ENCODE measurements around the gene BACH2.
"Not testable (repeated sequence)": the region's sequence is repeated elsewhere in the genome, so short reads cannot be mapped to it uniquely, and the experiment has no call there.

The BACH2 gene

DNA sequence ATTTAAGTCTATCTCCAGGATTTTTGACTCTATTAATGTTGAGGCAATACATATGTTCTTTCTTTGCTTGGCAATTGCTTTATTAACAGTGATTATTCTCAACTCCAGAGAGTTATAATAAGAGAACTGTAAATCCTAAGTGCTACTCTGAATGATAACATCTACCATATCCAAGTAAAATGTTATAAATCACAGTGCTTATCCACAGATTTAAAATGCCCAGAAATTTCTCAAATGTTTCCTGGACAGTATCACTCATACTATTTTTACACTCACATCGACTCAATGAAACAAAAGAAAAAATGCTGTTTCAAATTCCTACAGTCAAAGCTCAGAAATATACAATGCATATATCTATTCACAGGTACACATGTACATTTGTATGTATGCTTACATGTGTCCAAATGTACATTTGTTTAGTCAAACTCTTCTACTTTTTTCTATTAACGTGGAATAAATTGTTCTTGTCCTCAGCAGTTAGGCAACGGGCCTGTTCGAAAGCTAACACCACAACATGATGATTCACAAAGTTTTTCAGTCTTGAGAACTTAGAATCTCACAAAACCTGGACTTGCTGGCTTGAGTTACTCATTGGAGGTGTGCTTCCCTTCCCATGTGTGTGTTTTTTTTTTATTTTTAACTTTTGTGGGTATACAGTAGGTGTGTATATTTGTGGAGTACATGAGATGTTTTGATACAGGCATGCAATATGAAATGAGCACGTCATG lies 209.4 kb downstream of the BACH2 start:
- no peak for DNase-seq

DNA sequence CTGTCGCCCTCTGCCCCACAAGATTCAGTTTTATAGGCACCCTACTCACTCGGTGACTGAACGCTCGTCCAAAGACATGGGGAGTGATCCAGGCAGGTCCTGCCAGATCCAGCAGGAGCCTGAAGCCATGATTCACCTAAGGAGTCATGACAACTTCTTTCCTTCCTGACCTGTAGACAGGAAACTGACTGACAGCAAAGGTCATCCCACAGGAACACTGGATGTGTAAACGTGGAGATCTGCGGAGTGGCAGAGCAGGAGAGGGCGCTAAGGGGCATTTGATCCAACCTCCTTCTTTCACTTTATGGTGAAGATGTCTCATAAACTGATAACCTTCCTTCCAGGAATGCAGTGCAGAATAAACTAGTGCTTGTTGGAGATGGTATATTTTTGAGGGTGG lies 210.1 kb downstream of the BACH2 start:
- no peak for DNase-seq

DNA sequence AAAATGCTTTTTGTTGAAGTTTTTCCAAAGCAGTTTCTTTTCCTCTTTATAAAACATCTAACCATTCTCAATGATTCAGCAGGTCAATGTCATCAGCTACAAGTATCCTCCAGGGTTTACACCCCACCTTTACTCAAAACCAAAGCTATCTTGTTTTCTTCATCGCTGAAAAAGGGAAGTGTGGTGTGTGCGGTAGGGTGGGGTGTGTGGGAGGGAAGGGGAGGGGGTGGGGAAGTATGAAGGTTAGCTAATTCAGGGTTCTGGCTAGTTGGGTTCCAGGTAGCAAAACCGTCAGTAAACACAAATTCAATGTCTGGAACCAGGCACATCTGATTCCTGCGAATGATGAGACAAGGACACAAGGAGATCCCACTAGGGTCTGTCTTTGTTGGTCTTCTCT lies 212.8 kb downstream of the BACH2 start:
- peak; percentile 65 for DNase-seq

DNA sequence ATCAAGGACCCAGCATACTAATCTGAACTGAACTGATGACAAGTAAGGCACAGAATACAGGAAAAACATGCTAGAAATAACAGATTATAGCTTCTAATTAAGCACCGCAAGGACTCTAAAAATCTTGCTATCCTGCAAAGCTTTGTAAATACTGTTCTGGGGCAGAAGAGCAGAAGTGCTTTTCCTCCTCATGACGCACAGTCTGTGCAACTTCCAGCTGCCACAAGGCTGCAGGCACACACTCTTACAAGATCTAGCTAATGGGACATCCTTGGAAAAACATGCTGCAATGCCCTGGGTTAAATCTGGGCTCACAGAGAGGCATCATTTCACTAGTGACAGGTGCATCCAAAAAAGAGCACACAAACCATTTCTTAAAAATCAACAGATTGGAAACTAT lies 213.8 kb downstream of the BACH2 start:
- no peak for DNase-seq

DNA sequence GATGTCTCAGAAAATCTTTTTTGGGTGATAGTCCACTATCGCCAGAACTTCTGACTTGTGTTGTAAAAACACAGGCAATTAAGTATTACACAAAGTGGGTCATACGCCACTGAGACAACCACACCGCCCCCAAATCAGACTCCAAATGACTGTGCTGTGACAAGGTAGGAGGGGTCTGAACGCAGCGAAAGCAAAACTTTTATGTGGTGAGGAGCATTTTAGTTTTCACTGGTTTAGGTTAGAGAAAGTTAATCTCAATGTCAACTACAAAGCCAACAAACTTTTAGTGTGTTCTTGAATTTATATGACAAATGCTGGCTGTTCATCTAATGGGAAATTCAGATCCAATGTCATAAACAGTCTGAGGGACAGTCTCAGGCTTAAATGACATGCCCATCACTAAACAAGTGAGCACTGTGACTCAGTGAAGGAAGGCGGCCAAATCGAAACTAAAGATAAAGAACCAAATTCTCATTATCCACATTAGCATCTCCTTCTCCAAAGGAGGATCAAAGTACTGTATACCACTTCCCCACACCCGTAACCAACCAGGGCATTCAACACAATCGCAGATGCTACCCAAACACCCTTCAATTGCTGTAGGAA lies 215.7 kb downstream of the BACH2 start:
- peak; percentile 73 for DNase-seq

DNA sequence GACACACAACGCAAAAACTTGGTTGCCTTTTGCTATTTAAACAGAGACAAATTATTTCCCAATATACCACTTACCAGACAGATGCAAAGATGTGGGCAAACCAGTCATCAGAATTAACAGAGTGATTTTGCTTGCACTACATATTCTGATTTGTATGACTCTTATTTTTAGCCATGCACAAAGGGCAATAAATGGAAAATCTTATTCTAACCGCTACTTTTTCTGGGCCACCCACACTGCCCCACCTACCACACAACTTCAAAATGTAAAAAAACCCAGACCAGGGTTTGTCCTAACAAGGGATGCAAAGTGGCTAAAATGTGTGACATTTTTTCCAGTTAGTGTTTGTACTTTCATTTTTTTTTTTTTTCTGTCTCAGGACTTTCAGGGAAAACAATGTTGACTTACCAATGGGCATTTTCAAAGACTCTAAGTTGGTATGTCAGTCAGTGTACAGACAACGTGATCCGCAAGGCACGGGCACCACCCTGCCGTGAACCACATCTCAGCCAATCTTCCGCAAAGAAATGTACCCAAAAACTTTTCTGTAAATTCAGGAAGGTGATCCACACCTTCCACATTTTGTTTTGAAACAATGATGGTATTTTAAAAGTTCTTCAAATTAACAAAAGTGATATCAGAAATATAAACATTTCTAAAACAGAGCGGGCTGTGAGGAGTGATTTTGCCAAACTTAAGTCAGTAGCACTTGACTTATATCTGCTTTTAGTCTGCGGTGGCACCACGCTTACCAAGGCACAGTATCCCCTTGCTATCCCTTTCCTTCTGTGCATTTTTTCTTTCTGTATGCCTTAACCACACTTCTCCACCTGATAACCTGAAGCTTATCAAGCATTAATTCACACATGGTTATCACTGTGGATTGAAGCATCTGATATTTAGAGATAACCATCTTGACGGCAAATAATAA lies 216.8 kb downstream of the BACH2 start:
- DNase-seq = no peak

DNA sequence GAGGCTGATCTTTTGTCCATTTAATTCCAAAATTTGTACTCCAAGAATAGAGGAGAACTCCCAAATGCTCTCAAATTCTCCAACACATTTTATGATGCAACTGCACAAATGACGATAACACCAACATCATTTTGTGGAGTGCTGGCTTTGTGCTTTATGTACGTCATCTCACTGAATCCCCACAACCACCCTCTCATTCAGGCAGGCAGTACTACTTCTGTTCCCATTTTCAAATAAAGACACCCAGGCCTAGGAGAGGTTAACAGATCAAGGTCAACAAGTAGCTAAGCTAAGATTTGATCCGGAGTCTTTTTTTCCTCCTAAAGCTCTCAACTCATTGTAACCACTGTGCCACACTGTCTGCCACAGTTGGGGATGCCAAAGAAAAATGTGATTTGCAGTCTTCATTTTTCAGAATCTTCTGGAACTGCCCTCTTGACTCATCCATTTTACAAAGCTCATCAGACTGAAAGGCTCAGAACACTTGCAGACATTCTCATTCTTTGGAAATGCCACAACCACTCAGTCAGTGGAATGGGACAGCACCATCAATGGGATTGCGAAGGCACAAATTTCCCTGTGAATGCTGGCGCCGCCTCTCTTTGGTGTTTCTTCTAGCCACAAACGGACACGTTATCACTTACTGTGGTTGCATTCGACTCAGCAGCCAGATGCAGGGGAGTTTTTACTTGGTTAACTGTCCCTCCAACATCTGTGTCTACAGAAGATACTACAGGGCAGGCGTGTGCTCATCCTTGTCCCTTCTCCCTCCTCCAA lies 217.9 kb downstream of the BACH2 start:
- DNase-seq = peak; percentile 24

DNA sequence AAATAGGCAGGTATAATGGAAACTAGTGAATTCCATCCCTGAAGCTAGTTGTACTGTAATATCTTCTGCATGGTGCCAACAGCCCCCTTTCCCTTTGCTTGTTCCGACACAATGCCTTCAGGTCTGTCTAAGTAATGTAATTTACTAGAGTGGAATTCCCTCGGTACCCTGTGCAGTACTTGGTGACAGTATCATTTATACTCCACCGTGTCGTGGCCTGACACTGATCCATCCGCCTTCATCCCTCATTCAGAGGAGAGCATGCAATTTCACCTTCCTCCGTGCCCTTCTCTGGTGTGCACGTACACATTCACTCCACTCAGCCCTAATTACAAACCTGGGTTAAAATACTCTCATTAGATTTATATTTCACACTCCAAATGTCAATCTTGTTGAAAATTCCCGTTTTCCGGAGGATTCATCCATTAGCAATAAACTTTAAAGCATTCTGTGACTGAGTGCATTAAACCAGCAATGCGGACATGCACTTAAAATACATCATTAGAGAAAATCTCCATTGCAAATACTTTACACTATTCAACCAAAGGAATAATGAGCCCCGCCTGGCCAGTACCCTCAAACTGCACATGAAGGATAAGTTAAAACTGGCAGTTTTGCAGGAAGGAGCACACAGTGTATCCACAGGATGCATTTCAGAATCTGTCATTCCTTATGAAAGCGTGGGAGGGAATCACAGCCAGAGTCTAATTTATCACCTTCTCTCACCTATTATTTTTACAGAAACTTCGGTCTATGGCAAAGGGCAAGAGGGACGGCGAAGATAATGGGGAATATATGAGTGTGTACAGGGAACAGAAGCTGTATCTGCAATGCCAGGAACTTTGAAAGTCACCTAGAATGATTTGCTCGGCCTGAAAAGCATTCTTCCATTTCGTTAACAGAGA lies 219.9 kb downstream of the BACH2 start:
- no peak for DNase-seq

DNA sequence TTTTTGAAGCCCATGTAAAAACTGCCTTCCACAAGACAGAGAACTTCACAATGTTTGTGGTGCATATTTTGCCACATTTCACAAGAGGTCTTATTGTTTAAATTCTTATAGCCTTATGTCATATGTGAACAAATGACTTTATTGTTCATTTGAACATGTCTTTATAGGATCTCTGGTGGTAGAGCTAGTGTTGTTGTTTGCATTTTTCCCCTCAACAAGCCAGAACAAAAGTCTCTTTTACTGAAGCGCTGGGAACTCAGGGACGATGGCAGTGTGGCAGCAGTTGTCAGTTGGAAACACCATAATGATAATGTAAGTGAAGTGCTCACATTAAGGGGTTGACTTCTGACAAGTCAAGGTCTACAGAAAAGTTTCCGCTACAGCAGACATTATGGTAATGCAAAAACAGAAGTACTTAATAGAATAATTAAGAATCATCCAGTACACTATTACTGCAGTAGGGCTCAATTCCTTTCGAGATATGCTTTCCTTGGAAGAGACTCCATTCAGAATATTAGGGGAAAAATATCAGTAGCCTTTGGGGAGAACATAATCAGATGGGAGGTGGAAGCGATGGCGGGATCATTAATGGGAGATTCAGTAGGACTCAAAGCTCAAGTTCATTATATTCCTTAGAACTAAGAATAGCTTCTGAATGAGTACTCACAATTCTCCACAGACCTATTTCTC lies 222.3 kb downstream of the BACH2 start:
- DNase-seq = no peak

DNA sequence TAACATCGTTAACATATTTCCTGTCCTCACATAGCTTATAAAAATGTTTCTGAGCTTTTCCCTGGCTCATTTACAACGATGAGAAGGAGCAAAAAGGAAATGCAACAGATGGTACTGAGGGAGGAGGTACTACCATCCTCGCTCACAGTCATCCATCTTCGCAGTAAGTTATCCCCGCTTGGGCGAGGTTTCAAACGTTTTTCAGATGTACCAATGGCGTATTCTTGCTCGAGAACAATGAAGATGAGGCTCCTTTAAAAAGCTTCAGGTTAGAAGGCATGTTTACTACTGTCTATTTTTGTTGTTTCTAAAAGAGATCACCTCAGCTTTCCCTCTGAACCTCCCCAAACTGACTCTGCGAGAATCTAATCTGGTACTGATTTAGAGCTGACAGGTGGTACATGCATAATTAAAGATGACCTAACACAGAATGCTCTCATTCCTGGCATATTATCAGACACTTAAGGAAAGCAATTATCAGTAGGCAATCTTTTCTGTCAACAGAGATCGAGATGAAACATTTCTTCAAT lies 223.6 kb downstream of the BACH2 start:
- no peak for DNase-seq

DNA sequence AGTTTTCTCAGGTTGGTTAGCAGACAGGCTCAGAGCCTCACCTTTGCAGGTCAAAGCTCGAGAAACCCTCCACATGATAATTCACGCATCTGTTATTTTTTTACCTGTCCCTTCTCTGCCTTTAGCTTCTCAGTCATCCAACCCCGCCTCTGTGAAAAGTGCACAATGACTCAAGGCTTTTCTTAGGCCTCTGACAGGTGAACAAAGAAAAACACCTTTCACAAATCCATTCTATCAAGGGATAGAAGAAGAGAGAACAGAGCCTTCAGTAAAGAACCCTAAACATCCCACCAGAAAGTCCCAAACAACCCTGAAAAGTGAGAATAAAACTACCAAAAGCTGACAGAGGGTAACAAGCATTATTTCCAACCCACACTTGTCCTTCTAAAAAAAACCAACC lies 224.1 kb downstream of the BACH2 start:
- DNase-seq = no peak

DNA sequence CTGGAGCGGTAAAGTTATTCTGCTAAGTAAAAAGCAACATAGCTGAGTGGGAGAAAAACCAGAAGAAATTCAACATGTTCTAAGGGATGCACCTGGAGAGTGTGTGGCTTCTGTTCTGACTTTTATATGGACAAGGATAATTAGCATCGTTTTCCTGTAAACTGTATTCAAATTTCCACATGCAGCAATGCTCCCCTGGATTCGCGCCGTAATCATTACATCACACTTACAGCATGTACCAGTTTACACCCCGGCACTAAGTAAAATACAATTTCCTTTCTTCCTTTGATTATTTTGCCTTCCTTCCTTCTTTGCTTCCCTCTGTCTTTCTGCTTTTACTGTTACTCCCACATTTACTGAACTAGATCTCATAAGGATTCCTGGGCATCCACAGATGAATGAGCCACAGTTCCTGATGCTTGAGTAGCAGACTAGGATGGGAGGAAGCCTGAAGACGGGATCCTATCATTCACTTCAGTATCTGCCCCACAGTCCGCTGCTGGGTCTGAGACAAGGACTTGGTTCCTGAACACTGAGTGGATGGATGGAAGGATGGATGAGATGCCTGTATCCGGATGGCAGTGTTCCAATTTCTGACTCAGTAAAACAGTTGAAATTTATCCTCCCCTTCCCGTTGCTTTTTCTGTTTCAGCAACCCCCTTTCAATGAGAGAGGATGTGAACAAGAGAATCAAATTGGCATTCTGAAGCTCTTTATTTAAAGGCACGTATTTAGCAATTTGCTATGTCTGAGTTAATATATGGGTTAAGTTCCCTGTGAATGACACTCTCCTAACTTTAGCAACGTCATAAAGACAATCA lies 227.7 kb downstream of the BACH2 start:
- no peak for DNase-seq

DNA sequence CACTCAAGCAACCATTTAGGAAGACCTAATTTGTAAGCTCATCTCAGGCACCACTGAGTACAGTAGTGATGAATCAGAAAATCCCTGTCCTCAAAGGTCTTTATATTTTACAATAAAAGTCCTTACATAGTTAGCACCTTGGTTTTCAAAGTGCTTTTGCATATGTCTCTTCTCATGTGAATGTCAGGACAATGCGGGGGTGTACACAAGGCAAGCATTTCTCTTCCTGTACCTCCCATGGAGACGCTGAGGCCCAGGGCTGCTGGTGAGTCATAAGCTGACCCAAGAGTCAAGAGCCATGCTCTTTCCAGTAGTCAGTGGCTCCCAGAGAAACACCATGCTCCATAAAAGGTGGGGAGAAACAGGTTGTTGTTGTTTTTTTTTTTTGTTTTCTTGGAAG lies 228.4 kb downstream of the BACH2 start:
- no peak for DNase-seq

DNA sequence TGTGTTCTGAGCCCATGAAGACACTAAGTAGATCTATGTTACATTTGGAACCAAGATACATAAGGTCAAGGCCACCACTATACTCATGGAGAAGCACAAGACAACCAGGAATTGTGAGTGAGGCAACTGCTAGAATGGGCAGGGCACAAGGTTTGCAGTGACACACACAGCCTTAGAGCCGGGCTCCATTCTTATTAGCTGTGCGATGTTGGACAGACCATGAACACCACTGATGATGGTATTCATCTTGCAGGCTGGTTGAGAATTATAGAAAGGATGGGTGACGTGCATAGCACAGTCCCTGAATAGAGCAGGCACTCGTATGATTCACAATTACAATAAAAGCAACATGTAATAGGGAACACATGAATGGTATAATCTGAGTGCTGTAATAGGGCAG lies 229.9 kb downstream of the BACH2 start:
- DNase-seq = no peak

DNA sequence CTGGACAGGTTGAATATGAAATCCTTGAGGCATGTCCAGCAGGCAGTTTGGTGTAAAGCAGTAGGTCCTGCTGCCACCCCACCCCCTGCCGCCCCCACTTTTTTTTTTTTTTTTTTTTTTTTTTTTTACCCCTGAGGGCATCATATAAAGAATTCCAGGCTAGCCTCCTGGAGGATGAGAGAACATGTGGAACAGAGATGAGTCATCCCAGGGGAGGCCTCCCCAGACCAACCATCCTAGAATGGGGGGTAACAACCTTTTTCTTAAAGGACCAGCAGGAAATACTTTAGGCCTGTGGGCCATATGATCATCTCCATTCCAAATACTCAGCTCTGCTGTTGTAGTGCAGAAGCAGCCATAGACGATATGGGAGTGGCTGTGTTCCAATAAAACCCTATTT lies 231.5 kb downstream of the BACH2 start:
- no peak for DNase-seq

DNA sequence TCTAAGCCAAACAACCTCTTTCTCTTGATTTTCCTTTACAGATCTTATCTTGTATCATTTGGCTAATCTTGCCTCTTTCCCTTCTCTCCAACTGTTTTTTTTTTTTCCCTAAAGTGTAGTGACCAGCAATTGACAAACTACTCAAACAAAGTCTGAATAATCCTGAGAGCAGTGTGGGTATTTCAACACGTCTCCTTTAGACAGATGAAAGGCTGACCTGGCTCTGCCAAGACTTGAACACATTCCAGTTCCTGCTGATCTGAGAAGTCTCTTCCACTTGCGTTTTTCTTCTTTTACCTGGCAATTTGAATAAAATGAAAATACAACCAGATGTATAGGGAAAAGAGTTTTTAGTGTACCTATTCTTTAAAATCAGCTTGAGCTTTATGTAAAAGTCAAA lies 234.0 kb downstream of the BACH2 start:
- DNase-seq = no peak

DNA sequence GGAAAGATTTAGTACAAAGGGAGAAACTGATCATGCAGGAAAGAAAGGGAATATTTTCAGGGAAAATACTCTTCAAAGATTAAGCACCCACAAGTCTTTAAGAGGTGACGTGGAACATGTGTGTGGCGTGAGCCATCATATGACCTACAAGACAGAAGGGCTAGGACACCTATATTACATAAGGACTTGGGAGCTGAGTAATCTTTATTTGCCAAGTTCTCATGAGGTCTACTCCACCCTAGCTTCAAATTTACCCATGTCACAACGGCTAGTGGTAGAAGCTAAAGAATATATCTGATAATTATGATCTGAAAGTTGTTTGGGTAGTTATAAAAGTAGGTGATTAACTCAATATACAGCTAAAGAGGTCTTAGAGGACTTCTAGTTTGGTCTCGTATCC lies 234.6 kb downstream of the BACH2 start:
- no peak for DNase-seq

DNA sequence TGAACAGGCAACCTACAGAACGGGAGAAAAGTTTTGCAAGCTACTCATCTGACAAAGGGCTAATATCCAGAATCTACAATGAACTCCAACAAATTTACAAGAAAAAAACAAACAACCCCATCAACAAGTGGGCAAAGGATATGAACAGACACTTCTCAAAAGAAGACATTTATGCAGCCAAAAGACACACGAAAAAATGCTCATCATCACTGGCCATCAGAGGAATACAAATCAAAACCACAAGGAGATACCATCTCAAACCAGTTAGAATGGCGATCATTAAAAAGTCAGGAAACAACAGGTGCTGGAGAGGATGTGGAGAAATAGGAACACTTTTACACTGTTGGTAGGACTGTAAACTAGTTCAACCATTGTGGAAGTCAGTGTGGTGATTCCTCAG lies 237.5 kb downstream of the BACH2 start:
- not testable (repeated sequence) for DNase-seq

DNA sequence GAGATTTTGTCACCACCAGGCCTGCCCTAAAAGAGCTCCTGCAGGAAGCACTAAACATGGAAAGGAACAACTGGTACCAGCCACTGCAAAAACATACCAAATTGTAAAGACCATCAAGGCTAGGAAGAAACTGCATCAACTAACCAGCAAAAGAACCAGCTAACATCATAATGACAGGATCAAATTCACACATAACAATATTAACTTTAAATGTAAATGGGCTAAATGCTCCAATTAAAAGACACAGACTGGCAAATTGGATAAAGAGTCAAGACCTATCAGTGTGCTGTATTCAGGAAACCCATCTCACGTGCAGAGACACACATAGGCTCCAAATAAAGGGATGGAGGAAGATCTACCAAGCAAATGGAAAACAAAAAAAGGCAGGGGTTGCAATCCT lies 240.7 kb downstream of the BACH2 start:
- DNase-seq = not testable (repeated sequence)

DNA sequence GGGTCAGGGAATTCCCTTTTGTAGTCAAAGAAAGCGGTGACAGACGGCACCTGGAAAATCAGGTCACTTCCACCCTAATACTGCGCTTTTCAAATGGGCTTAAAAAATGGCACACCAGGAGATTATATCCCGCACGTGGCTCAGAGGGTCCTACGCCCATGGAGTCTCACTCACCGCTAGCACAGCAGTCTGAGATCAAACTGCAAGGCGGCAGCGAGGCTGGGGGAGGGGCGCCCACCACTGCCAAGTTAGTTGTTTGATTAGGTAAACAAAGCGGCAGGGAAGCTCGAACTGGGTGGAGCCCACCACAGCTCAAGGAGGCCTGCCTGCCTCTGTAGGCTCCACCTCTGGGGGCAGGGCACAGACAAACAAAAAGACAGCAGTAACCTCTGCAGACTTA lies 242.4 kb downstream of the BACH2 start:
- DNase-seq = not testable (repeated sequence)

Data from CD4-positive, alpha-beta T cell treated with Interleukin-15 for 1 hour (primary cell).